Measurements from ENCODE around the gene ERAP2.
"Not testable (repeated sequence)": the region's sequence is repeated elsewhere in the genome, so short reads cannot be mapped to it uniquely, and the experiment has no call there.

Gene ERAP2

DNA sequence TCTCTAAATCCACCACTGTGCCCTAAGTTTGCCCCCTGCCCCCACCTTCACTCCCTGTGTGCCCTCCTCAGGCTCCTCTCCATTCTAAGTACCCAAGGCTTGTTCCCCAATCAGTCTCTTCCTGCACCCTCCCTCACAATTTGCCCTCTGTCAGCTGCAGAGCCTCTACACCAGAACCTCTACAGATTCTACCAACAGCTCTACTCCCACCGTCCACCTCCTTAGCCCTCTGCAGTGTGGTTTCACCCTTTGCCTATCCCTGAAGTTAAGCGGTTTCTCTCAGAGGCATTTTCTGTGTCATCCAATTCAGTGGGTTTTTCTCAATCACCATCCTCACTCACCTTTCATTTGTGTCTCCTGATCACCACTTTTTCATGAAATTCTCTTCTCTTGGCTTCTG, 13.2 kb upstream of the ERAP2 start:
- no peak for DNase-seq

DNA sequence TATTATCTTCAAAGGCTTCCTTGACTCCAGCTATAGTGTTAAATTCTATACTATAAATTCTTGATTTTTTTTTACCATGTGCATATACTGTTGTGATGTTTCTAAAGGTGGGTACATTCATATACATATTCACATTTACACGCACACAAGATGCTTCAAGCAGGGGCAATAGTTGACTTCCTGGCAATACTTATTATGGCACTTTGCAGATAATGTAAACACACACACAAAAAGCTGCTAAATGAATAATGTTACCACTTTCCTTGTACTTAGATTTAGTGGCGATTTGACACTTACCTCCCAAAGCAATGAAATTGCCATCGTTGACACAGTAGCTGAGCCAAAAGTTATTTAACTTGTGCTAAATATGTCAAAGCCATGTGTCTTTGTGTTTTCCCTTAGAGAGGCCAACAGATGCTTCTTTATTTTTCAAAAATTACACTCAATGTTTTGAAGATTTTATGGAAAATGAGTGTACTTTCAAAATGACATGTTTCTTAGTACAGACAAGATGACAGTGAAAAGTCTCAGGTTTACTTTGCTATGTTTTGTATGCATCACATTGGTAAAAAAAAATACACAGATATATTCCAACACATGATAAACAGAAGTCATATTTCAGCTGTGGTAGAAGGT, 12.2 kb upstream of the ERAP2 start:
- DNase-seq, result no peak

DNA sequence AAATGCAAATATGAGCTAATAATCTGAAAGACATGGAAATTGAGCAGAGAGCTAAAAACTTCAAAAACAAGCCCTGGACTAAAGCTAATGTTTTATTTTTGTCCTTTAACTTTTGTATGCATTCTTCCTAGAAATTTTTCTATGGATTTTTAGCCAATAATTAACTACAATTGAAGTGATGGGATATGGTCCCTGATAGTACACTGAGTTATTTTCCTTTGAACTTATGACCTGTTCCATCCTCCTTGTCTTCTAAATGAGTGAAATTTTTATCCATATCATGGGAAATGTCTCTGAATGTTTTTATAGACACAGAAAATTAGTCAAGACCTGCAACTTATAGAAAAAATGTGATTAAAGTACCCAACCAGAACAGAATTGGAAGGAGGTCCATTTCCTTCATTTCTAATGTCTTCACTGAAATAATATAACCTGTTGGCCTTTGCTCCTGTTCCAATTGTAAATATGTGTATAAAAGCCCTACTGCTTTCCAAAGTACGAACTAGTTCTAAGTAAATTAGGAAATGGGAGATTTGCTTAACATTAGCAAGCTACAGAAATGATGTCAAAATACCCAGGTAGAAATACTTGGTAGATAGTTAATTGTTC, 11.3 kb upstream of the ERAP2 start:
- DNase-seq, result no peak

DNA sequence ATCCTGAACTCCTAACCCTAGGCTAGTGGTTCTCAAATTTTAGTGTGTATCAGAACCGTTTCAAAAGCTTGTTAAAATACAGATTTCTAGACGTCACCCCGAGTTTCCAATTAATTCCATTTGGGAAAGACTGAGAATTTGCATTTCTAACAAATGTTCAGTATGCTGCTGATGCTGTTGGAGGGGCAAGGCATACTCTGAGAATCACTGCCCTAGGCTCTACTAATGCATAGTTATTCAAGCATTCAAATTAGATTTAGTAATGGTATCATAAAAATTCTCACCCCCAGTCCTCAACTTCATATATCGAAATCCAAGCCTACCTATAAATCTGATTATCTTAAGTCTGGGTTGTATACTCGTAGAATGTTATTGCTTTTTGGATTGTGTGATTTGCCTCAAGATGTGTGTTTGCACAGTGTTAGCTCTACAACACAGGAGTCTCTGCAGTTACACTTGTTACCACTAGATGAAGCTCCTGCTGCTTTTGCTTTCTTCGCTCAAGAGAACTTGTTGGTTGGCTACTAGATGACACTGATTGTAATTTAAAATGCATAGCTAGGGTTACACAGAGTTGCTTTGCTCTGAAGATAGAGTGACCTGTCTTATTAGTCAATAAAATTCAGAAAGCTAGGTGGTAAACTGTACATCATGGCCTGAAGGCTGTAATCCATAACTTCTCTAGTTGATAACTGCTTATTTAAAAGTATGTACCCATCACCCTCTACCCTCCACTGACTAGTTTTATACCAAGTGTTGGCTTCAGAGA, 7.5 kb upstream of the ERAP2 start:
- peak; percentile 44 for DNase-seq

DNA sequence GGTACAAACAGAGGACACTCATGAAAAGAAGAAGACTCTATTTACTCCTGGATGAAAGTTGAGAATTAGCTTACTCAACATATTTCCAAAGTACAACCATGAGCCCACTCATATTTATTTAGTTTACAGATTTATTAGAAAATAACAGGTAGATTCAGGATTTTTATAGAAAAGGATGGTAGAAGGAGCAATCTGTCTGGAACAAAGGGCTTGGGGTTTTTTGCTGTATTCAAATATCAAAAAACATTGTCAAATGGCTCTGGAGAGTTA, 7.0 kb upstream of the ERAP2 start:
- DNase-seq, result no peak

DNA sequence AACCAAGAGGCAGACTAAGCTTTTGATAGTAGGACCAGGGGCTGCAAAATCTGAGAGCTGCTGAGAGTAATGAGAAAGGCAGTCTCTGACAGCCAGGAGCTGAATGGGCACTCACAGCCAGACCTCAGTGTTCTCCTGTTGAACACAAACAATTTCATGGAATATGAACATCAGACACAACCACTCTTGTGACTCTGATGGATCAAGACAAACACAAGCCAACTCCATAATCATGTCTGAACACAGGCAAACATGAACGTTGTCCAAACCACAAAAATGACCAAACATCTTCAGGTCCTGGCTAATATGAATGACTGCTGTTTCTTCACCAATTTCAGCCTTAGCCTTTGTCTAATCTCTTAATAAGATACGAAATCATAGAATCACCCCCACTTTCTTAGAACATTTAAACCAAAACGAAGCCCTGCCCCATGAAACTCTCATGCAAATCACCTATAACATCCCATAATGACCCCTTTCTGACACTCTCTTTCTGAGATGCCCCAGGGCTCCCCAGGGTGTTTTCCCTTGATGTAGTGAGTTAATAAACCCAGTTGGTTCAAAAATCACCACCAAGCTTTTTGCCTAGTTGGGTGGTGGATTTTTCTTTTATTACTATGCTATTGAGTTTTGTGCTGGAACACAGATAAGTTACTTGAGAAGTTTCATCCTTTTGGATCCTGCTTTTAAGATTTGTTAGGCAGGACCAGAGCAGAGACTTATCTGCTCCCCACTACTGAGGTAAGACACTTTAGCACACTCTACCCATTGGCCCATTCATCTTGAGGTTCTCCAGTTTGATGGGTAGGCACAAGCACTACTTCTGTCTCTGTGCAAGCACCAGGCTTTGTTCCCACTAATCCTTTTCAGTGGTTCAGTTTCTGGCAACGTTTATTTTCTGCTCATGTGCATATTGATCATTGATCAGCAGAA, 5.9 kb upstream of the ERAP2 start:
- no peak for DNase-seq

DNA sequence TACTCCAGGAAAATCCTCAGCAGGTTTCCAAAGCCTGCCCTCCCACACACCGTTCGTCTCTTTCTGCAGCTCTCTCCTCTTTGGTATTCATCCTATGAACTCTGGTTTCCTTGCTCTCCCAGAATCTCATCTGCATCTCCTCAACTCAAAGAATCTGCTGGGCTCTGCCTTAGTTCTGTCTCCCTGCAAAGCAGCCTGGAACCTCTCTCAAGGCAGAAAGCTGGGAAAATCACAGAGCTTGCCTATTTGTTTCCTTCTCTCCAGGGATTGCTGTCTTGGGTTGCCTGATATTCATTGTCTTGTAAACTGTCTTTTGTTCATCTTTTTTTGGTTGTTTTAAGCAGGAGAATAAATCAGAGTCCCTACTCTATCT, 5.3 kb upstream of the ERAP2 start:
- DNase-seq, result no peak

DNA sequence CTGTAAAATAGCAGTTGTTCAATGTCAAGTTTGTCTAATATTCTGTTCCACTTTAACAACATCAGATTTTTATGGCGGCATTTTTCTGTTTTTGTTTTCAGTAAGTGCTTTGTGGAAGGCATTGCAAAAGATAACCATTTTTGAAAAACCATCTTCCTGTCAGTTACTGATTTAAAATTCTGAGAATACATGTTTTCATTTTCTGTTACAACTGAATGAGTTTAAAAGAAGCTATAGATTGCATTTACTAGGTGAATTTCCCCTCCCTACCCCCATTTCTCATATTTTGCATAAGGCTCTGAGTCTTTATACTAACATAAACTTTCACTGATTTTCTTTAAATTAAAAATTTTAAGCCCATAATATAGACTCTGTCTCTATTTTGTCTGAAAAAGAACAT, 4.6 kb upstream of the ERAP2 start:
- no peak for DNase-seq

DNA sequence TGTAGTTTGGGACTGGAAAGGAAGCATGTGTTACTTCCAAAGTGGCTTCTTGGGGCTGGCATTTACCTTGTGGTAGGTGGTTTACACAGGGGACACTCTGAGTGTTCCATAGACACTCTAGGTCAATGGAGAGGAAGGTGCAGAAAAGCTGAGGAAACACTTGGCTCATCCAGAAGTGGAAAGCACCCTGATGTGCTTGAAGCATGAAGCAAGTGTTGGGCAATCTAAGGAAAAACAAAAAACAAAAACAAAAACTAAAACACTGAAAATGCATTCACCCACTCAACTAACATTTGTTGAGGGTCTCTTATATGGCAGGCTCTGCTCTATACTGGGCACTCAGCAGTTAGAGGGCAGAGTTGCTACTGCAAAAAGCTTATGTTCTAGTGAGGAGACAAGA, 2.9 kb upstream of the ERAP2 start:
- DNase-seq, result no peak

DNA sequence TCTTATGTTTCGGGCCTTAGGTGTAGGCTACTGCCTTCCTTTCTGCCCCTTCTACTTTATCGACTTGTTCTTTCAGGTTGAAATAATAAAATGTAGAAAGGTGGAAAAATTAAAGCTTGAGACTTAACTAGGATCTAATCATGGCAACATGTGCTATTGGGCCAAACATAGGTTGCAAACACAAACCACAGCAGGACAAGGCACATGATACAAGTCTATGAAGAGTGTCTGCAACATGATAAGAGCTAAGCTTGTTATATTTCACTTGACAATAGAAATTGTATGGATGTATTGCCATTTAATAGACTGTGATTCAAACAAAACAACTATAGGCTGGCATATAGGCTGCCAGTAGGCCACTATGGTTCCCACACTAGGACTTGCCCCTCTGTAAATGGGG, 1.7 kb upstream of the ERAP2 start:
- DNase-seq, result no peak

DNA sequence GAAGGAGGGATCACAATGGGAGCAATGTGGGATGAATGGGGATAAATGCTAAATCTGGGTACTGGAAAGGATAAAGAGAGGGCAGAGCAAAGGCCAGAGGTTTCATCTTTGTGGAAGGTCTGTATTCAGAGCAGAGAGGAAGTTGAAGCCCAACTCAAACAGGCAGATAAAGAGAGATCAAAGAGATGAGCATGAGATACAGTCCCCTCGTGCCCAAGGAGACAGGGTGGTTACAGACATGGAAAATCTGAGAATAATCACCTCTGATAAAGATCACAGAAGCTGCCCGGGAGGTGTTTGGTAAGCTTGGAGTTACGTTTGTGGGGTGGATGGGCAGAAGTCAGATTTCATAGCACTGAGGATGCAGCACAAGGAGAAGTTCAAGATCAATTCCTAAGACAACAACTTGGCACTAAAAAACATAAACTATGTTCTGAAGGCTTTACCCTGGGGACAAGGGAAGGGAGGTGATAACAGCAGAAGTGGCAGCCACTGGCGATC, 459 bp upstream of the ERAP2 start:
- peak; percentile 43 for DNase-seq

DNA sequence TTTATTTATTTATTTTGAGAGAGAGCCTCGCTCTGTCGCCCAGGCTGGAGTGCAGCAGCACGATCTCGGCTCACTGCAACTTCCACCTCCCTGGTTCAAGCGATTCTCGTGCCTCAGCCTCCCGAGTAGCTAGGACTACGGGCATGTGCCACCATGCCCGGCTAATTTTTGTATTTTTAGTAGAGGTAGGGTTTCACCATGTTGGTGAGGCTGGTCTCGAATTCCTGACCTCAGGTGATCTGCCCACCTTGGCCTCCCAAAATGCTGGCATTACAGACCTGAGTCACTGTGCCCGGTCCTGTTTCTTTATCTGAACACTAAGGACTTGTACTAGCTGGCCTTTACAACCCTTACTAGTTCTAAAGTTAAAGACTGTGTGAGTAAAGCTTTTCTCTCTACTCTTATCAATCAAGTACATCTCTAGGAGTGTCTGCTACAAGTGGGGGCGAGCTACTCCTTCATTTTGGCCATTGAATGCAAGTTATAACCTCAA, 723 bp downstream of the ERAP2 start:
- DNase-seq, result not testable (repeated sequence)

DNA sequence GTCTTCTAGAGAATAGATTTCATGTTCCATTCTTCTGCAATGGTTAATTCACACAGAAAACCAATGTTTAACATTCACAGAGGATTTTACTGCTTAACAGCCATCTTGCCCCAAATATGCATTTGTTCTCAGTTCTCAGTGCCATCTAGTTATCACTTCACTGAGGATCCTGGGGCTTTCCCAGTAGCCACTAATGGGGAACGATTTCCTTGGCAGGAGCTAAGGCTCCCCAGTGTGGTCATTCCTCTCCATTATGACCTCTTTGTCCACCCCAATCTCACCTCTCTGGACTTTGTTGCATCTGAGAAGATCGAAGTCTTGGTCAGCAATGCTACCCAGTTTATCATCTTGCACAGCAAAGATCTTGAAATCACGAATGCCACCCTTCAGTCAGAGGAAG, 3.4 kb downstream of the ERAP2 start:
- no peak for DNase-seq

DNA sequence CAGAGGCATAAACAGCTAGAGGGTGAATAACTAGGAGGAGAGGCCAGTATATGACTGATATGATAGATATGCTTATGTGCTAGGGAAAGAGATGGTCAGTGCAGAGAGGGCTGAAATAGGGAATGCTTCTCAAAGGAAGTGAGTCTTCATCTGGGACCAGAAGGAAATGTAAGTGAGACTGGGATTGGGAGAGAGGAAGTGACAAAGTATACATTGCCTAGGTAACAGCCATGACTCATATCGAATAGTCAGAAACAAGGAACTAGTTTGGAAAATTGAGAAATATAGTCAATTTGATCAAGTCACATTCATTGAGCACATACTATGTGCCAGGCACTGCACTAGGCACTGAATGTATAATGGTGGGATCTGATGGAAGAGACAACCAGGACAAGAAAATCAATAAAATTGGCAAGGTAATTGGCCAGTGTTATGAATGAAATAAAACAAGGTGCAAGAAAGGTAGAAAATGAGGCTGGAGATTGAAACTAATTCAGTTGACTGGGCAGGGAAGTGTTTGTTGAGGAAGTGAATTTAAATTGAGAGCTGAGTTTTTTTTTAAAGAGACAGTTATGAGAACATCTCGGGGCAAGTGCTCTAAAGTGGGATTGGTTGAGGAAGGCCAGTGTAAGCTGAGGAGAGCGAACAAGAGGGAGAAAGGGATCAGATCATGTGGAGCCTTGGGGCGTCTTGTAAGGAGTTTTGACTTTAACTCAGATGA, 4.3 kb downstream of the ERAP2 start:
- no peak for DNase-seq

DNA sequence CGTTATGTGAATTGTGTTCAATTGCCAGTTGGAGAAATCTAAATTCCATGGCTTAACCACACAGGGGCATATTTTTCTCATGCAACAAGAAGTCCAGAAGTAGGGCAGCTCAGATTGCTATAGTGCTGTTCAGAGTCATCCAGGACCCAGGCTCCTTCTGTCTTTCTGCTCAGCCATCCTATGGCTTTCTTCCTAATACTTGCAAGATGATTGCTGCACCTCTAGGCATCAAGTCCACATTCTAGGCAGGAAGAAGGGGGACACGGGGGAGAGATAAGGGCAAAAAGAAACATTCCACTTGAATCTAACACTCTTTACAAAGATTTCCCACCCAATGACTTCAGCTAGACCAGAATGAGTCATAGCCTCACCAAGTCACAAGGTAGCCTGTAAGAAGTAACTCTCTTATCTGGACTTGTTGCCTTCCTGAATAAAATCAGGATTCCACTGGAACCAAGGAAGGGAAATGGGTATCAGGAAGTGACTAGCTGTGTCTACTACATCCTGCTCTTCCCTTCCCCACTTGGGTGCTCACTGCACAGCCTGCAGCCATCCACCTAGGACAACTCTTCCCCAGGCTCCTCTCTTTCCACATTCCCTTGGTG, 5.3 kb downstream of the ERAP2 start:
- DNase-seq, result no peak

DNA sequence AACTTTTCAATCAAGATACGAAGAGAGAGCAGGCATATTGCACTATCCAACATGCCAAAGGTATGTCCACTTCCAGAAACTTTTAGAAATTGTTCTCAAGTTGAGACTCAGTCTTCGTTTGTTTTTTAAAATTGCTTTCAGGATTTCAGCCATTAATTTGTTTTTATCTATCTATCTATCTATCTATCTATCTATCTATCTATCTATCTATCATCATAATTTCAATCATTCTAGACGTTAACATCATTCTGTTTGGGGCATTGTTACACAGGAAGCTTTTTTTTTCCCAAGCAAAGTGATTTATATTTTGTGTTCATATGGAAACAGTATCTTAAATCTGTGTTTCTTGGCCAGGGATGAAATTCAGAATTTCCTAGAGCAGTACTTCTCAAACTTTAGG, 7.6 kb downstream of the ERAP2 start:
- no peak for DNase-seq

DNA sequence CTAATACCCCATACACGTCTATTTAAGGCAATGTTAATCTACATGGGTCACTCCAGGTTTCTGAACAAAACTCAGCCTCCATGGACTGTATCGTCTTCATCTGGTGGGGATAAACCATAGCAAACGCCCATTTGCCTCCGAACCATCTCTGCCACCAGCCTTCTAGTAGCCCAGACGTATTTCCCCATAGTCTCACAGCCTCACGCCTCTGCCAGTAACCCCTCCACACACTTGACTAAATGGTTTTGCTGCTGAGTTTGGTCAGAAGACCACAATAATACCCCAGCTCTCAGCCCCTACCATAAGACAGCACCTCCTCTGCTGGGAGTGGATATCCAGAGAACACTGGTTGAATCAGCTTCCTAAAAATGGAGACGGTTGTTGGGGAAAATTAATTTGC, 8.7 kb downstream of the ERAP2 start:
- no peak for DNase-seq

DNA sequence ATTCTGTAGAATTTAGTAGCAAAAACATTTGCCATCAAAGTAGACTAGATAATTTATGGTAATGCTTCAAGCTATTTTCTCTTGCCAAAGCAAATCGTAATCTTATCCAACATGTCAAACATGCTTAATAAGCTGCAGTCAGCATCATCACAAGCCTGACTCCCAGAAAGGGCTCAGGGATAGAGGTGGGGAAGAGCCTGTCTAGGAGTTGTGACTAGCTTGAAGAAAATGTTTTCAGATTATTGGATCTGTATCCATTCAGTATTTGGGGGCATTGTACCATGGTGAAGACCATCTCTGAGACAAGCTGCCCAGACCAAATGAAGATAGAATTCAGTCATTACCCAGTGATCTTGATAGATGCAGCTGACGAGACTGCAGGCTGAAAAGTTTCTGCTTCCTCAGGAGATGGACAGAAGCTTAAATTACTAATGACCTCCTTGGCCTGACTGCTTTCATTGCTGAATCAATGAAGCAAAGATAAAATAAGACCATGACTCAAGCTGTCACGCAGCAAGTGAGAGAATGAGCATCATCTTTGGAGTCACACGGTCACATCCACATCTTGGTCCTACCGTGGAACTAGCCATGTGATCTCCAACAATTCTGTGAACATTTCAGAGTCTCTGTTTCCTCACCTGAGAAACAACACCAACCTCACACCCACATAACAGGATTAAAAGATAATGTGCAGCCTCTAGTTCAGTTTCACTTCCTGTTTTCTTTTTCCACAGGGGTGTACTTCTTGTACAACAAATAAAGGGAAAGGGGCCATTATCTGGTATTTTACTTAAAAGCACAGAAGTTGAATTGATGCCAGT, 9.4 kb downstream of the ERAP2 start:
- DNase-seq, result peak; percentile 44

DNA sequence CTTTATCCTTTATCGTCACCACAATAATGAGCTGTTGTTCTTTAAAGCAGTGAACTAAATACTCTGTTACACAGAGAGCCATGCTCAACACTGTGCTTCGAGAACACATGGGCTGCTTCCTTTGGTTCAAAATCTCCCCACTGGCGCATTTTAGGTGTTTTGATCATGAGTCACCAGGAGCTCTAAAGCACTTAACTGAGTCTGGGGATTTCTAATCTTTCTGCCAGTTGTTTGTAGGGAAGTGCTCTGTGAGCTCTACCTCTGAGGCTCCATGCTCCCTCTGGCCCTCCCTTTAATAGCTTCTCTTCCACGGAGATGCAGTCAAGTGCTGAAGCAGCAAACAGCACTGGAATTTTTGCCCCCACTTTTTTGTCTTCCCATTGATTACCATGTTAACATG, 17.0 kb downstream of the ERAP2 start:
- DNase-seq, result peak; percentile 56

DNA sequence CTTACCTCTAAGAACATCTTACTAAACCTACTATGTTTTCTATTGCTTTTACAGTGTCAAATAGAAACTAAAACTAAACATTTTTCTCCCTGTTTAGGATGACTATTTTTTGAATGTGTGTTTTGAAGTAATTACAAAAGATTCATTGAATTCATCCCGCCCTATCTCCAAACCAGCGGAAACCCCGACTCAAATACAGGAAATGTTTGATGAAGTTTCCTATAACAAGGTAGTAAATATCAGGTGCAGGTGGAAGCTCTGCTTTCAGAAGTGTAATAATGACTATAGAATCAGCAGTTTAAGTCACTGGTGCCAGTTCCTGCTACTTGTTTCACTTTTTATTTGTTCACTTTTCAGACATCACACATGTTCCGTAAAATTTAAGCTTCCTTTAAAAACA, 20.0 kb downstream of the ERAP2 start:
- peak; percentile 64 for DNase-seq

DNA sequence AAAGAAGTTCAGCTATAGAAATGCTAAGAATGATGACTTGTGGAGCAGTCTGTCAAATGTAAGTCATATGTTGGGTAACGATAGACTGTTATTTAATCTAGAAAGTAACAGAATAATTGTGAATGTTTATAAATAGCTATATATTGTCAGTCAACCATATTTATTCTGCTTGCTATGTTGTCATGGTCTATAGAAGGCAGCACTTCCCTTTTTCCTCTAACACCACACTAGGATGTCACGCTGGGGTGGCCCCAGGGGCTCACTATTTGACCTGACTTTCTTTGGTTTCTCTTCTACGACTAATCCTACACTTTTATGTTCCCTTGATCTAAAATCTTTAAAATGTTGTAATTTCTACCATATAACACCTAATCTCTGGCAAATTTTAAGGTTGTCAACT, 20.5 kb downstream of the ERAP2 start:
- DNase-seq, result no peak
